B cell (primary cell): Measurements from ENCODE around the gene UNC5B. TPM values are rescaled to one million over a fixed set of nuclear protein-coding genes. Genes with fewer than 3 reads are reported as not detected.

Experiments used
- ATAC-seq: fragments of 200-7000 bp; cut with Tn5 transposase; one replicate; pipeline ENCODE4 v1.10.0; 2021; ENCODE audit warnings: low read depth, mild to moderate bottlenecking, moderate number of reproducible peaks, moderate library complexity
- CTCF ChIA-PET: fragments of 350-600 bp; sonication (Branson Sonifier 250); formaldehyde crosslinking; loops from one replicate; lab custom pipeline; 2021; ENCODE audit warnings: antibody characterized with exemption, inconsistent platforms; lab: Charles Lee
- POLR2A ChIA-PET: fragments of 350-600 bp; sonication (Branson Sonifier 250); formaldehyde crosslinking; loops from one replicate; lab custom pipeline; 2021; ENCODE audit warnings: antibody characterized with exemption; lab: Charles Lee
- DNase-seq: peaks from one replicate; pipeline ENCODE4 v3.0.0; 2013
- H2AFZ ChIP-seq: 2 replicates; pipeline ENCODE4 v1.6.1; 2012; ENCODE audit warnings: mild to moderate bottlenecking, low read depth, low read length; ENCODE audit not compliant: insufficient read depth, poor library complexity, severe bottlenecking
- H3K27ac ChIP-seq, 2 donors: 1 replicate in 1 of 2; 2 replicates in 1 of 2; pipeline ENCODE4 v1.5.1; 2012 to 2013; ENCODE audit warnings: low read length in 2 of 2, mild to moderate bottlenecking in 2 of 2, moderate library complexity in 1 of 2
- H3K27me3 ChIP-seq, 4 experiments: fragments of 200-600 bp in 1 of 4; sonication (generic) in 1 of 4; replicated peaks in 1 of 4; 1 replicate in 2 of 4; 2 replicates in 2 of 4; pipeline versions ENCODE4 v1.6.1 to v1.7.0; 2013 to 2016; ENCODE audit warnings: low read length in 3 of 4, mild to moderate bottlenecking in 2 of 4, mixed read lengths in 1 of 4, moderate library complexity in 1 of 4; ENCODE audit not compliant: insufficient read depth in 4 of 4, control insufficient read depth in 3 of 4; ENCODE audit errors: control extremely low read depth in 1 of 4
- H3K36me3 ChIP-seq, 2 experiments: replicated peaks in 1 of 2; 1 replicate in 1 of 2; 2 replicates in 1 of 2; pipeline versions ENCODE4 v1.6.1 to v1.7.1; 2013; ENCODE audit warnings: low read length in 1 of 2; ENCODE audit not compliant: insufficient read depth in 2 of 2, control insufficient read depth in 1 of 2; ENCODE audit errors: control extremely low read depth in 1 of 2, extremely low read depth in 1 of 2
- H3K4me1 ChIP-seq, 2 donors: fragments of 200-600 bp in 1 of 2; sonication (generic) in 1 of 2; 1 replicate in 1 of 2; 2 replicates in 1 of 2; pipeline versions ENCODE4 v1.5.1 to v1.6.1; 2013 to 2017; ENCODE audit warnings: low read length in 2 of 2; ENCODE audit not compliant: control insufficient read depth in 2 of 2, insufficient read depth in 2 of 2
- H3K4me2 ChIP-seq: replicated peaks from 2 replicates; pipeline ENCODE3; 2012; ENCODE audit warnings: mild to moderate bottlenecking, low read depth, low read length; ENCODE audit not compliant: poor library complexity, severe bottlenecking
- H3K4me3 ChIP-seq, 5 experiments: fragments of 200-600 bp in 1 of 5; sonication (generic) in 1 of 5; 1 replicate in 3 of 5; 2 replicates in 2 of 5; pipeline versions ENCODE4 v1.5.1 to v1.7.0; 2011 to 2016; ENCODE audit warnings: low read length in 4 of 5, mild to moderate bottlenecking in 4 of 5, low read depth in 2 of 5, control low read depth in 1 of 5, moderate library complexity in 1 of 5; ENCODE audit not compliant: insufficient read depth in 1 of 5; ENCODE audit errors: control extremely low read depth in 1 of 5, extremely low read depth in 1 of 5
- H3K79me2 ChIP-seq: fragments of 200-600 bp; sonication (generic); one replicate; pipeline ENCODE4 v1.6.0; 2016; ENCODE audit warnings: low read length; ENCODE audit not compliant: control insufficient read depth, insufficient read depth
- H3K9ac ChIP-seq: fragments of 200-600 bp; sonication (generic); 2 replicates; pipeline ENCODE4 v1.6.1; 2017; ENCODE audit warnings: mild to moderate bottlenecking, low read length, moderate library complexity
- H3K9me3 ChIP-seq, 3 donors: one replicate each; pipeline versions ENCODE4 v1.6.1 to v1.7.1; 2013; ENCODE audit warnings: low read length in 2 of 3; ENCODE audit not compliant: control insufficient read depth in 2 of 3, insufficient read depth in 1 of 3; ENCODE audit errors: control extremely low read depth in 1 of 3
- H4K20me1 ChIP-seq: 2 replicates; pipeline ENCODE4 v1.6.0; 2012; ENCODE audit warnings: mild to moderate bottlenecking, low read length; ENCODE audit not compliant: insufficient read depth, control insufficient read depth, poor library complexity, severe bottlenecking
- H3K27ac Mint-ChIP-seq: one replicate; pipeline ENCODE4 v1.8.0; 2021; ENCODE audit warnings: mixed read lengths
- H3K27me3 Mint-ChIP-seq: one replicate; pipeline ENCODE4 v1.8.0; 2021; ENCODE audit warnings: mixed read lengths
- H3K4me1 Mint-ChIP-seq: one replicate; pipeline ENCODE4 v1.8.0; 2021; ENCODE audit warnings: mixed read lengths
- H3K4me3 Mint-ChIP-seq: one replicate; pipeline ENCODE4 v1.8.0; 2021; ENCODE audit warnings: mixed read lengths
- H3K9me3 Mint-ChIP-seq: one replicate; pipeline ENCODE4 v1.8.0; 2022; ENCODE audit warnings: mixed read lengths; ENCODE audit not compliant: insufficient read depth
- EZH2 ChIP-seq: IDR thresholded peaks from 2 replicates; pipeline ENCODE4 v1.6.1; 2012; ENCODE audit warnings: borderline replicate concordance, low read depth, mild to moderate bottlenecking, moderate library complexity, low read length; ENCODE audit not compliant: insufficient read depth, poor library complexity, severe bottlenecking
- WGBS: methylation state at CpG from one replicate; pipeline ENCODE4 v1.1.5; 2013; ENCODE audit warnings: missing lambda C conversion rate; ENCODE audit not compliant: insufficient coverage; 5-methylcytosine and 5-hydroxymethylcytosine counted together
- intact Hi-C: fragments of 100-400 bp; cut with micrococcal nuclease; formaldehyde crosslinking; loops from one replicate; pipeline ENCODE4 v1.10.0; 2022
- polyA plus RNA-seq: library from polyadenylated mRNA; depleted of rRNA; stranded (reverse); fragments of >200 nt; gene quantifications from 2 replicates; pipeline ENCODE4 v1.2.3, GENCODE V29; 2012
- total RNA-seq, 2 donors: library from RNA; stranded (reverse); fragments of 120-200 nt in 1 of 2; gene quantifications; 1 replicate in 1 of 2; 2 replicates in 1 of 2; pipeline versions ENCODE4 v1.2.3 to v1.2.4, GENCODE V29; 2013 to 2022
- TF ChIP-seq, protein P1 (sequence below): fragments of 200-600 bp; IDR thresholded peaks from one replicate; pipeline ENCODE4 v1.8.0; 2022; ENCODE audit warnings: antibody characterized with exemption, mild to moderate bottlenecking

The UNC5B gene
- total and polyA plus RNA-seq, 2 donors (not counting 1 experiment from before 2014, with no cell fraction given), result not detected

DNA sequence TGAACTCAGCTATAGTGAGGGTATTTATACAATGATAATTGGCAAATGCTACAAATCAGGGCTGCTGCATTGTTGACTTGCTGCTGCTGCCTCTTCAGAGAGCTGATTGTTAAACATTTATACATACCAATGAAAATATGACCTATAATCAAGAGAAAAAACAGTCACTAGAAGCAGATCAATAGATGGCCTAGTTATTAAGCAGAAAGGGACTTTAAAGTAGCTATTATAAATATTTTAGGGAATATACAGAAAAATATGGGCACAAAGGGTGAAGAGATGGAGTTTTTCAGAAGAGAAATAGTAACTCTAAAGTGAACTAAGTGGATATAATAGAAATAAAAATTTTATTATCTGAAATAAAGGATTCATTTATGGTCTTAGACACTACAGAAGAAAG, 14.4 kb upstream of the UNC5B start:
- H3K4me1 Mint-ChIP-seq, result no peaks in the 10 kb centered on the region

DNA sequence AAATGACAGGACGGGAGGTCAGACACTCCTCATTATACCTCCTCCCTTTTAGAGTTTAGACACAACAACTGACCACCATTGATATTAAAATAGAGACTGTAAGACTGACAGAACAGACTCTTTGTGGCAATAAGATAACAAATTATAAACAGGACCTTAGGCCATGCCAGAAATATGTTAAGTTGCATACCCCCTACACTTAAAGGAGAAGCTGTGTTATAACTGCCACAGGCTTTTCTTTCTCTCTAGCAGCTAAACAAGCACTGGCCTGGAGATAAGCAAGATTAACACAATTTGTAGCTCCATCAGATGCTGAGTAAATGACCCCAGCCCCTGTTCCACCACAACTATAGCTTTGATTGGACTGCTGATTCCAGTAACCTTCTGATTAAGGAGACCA, 10.5 kb upstream of the UNC5B start:
- no peak for ATAC-seq
- intact Hi-C loops, result no loop called here
- POLR2A ChIA-PET, result no interaction called here

More for the DNA sequence above, 14.4 kb upstream of the UNC5B start:
- H3K27me3 ChIP-seq, result no peaks in the 10 kb centered on the region
- intact Hi-C loops, result no loop called here
- Mint-ChIP-seq H3K9me3 (peaks cover 17% of the 10 kb centered on the region), H3K27ac (no peak overlapping the region), H3K27me3 (peaks cover 7% of the 10 kb centered on the region), H3K4me3 (no peak overlapping the region)
- TF ChIP-seq, protein P1, sequence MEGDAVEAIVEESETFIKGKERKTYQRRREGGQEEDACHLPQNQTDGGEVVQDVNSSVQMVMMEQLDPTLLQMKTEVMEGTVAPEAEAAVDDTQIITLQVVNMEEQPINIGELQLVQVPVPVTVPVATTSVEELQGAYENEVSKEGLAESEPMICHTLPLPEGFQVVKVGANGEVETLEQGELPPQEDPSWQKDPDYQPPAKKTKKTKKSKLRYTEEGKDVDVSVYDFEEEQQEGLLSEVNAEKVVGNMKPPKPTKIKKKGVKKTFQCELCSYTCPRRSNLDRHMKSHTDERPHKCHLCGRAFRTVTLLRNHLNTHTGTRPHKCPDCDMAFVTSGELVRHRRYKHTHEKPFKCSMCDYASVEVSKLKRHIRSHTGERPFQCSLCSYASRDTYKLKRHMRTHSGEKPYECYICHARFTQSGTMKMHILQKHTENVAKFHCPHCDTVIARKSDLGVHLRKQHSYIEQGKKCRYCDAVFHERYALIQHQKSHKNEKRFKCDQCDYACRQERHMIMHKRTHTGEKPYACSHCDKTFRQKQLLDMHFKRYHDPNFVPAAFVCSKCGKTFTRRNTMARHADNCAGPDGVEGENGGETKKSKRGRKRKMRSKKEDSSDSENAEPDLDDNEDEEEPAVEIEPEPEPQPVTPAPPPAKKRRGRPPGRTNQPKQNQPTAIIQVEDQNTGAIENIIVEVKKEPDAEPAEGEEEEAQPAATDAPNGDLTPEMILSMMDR, result no peak
- no peak for TF ChIP-seq EZH2
- H4K20me1 ChIP-seq, result no peaks in the 10 kb centered on the region
- ATAC-seq, result no peak
- H2AFZ ChIP-seq, result no peak overlapping the region
- no peak overlapping the region for H3K9ac ChIP-seq
- CTCF ChIA-PET, result no interaction called here
- peaks cover 2 to 10% (median 7%) of the 10 kb centered on the region in 3 donors for H3K9me3 ChIP-seq
- no peak overlapping the region for H3K4me3 ChIP-seq
- H3K4me2 ChIP-seq, result no peak overlapping the region
- DNase-seq, result no peak
- POLR2A ChIA-PET, result no interaction called here
- no peak overlapping the region for H3K27ac ChIP-seq
- no peaks in the 10 kb centered on the region for H3K4me1 ChIP-seq
- H3K36me3 ChIP-seq, result no peaks in the 10 kb centered on the region
- no peaks in the 10 kb centered on the region for H3K79me2 ChIP-seq

More for the DNA sequence above, 10.5 kb upstream of the UNC5B start:
- H3K4me2 ChIP-seq, result no peak overlapping the region
- H4K20me1 ChIP-seq, result no peaks in the 10 kb centered on the region
- Mint-ChIP-seq H3K9me3 (peaks cover 9% of the 10 kb centered on the region), H3K27ac (no peak overlapping the region), H3K4me1 (no peaks in the 10 kb centered on the region), H3K27me3 (peaks cover 38% of the 10 kb centered on the region), H3K4me3 (no peak overlapping the region)
- no peaks in the 10 kb centered on the region for H3K4me1 ChIP-seq
- no peak for DNase-seq
- H3K4me3 ChIP-seq, result no peak overlapping the region
- no peak overlapping the region for H3K9ac ChIP-seq
- no CpG with 5 or more reads among the region's 1 CpG for WGBS
- CTCF ChIA-PET, result no interaction called here
- H3K79me2 ChIP-seq, result no peaks in the 10 kb centered on the region
- H3K27ac ChIP-seq, result no peak overlapping the region
- H3K27me3 ChIP-seq, result peaks cover 0 to 4% (median under 1%) of the 10 kb centered on the region in 4 experiments
- no peak overlapping the region for H2AFZ ChIP-seq
- TF ChIP-seq, protein P1, result no peak
- TF ChIP-seq EZH2, result no peak
- H3K9me3 ChIP-seq, result peaks cover under 1 to 7% (median 2%) of the 10 kb centered on the region in 3 donors
- H3K36me3 ChIP-seq, result no peaks in the 10 kb centered on the region
